Measurements from ENCODE around the gene FMOD.

FMOD gene

GRCh38 chr1:203361945-203362719 lies 11.2 kb upstream of the FMOD start:
- DNase-seq (ENCODE audit: low read depth in 2 of 3, low spot score in 1 of 3) = no peak

GRCh38 chr1:203360547-203361185 lies 9.7 kb upstream of the FMOD start:
- no peak for DNase-seq (ENCODE audit: low read depth in 2 of 3, low spot score in 1 of 3)

GRCh38 chr1:203359010-203359571 lies 8.2 kb upstream of the FMOD start:
- no peak for DNase-seq (ENCODE audit: low read depth in 2 of 3, low spot score in 1 of 3)

- DNase-seq (ENCODE audit: low read depth in 2 of 3, low spot score in 1 of 3) = no peak
Observed at GRCh38 chr1:203354246-203354645, 3.3 kb upstream of the FMOD start.

- no peak for DNase-seq (ENCODE audit: low read depth in 2 of 3, low spot score in 1 of 3)
Observed at GRCh38 chr1:203353486-203353885, 2.6 kb upstream of the FMOD start.

- DNase-seq (ENCODE audit: low read depth in 2 of 3, low spot score in 1 of 3) = no peak
Observed at GRCh38 chr1:203349773-203350524, 973 bp downstream of the FMOD start.

- DNase-seq (ENCODE audit: low read depth in 2 of 3, low spot score in 1 of 3) = no peak
Observed at GRCh38 chr1:203349166-203349565, 1.8 kb downstream of the FMOD start.

GRCh38 chr1:203346769-203347102 lies 4.2 kb downstream of the FMOD start:
- no peak for DNase-seq (ENCODE audit: low read depth in 2 of 3, low spot score in 1 of 3)

- DNase-seq (ENCODE audit: low read depth in 2 of 3, low spot score in 1 of 3) = no peak
Observed at GRCh38 chr1:203346060-203346768, 4.7 kb downstream of the FMOD start.

- no peak for DNase-seq (ENCODE audit: low read depth in 2 of 3, low spot score in 1 of 3)
Observed at GRCh38 chr1:203343956-203344754, 6.8 kb downstream of the FMOD start.

- DNase-seq (ENCODE audit: low read depth in 2 of 3, low spot score in 1 of 3) = peak in 1 of 3 donors; percentile 65
Observed at GRCh38 chr1:203342192-203342940, 8.6 kb downstream of the FMOD start.

- peak in 1 of 3 donors; percentile 55 for DNase-seq (ENCODE audit: low read depth in 2 of 3, low spot score in 1 of 3)
Observed at GRCh38 chr1:203340112-203340790, 10.7 kb downstream of the FMOD start.

- peak in 1 of 3 donors; percentile 43 for DNase-seq (ENCODE audit: low read depth in 2 of 3, low spot score in 1 of 3)
Observed at GRCh38 chr1:203338335-203339036, 12.4 kb downstream of the FMOD start.

- DNase-seq (ENCODE audit: low read depth in 2 of 3, low spot score in 1 of 3) = no peak
Observed at GRCh38 chr1:203336097-203336496, 14.8 kb downstream of the FMOD start.

- no peak for DNase-seq (ENCODE audit: low read depth in 2 of 3, low spot score in 1 of 3)
Observed at GRCh38 chr1:203335503-203335902, 15.4 kb downstream of the FMOD start.

- no peak for DNase-seq (ENCODE audit: low read depth in 2 of 3, low spot score in 1 of 3)
Observed at GRCh38 chr1:203331224-203331623, 19.7 kb downstream of the FMOD start.

- DNase-seq (ENCODE audit: low read depth in 2 of 3, low spot score in 1 of 3) = no peak
Observed at GRCh38 chr1:203328714-203329122, 22.2 kb downstream of the FMOD start.

- DNase-seq (ENCODE audit: low read depth in 2 of 3, low spot score in 1 of 3) = peak in 2 of 3 donors; percentile 48
Observed at GRCh38 chr1:203327684-203328457, 23.1 kb downstream of the FMOD start.
